ENCODE data around the gene PARP16. TPM values are rescaled to one million over a fixed set of nuclear protein-coding genes. Genes with fewer than 3 reads are reported as not detected.

PARP16 gene
- total RNA-seq, 4 donors from 2014 or later: 11.2 to 19.0 (median 14.6) TPM

GRCh38 chr15:65210770-65211481 is 75.8 kb downstream of the PARP16 start, which contains the start of gene CILP:
TSS of gene CILP (minus strand) at chr15:65211473. CDS start at chr15:65209755, 1,718 bp downstream.
- intact Hi-C loops (cut with DNase I): no loop called here
- H3K9me3 ChIP-seq: no peaks in the 10 kb centered on the region
- H3K27me3 ChIP-seq: no peaks in the 10 kb centered on the region
- no peak for DNase-seq (ENCODE audit: extremely low spot score)
- H3K36me3 ChIP-seq: no peaks in the 10 kb centered on the region
- peak within 1 kb of the TSS; percentile 11 to 30 (median 24) for H3K4me3 ChIP-seq
- peaks cover 8 to 18% (median 10%) of the 10 kb centered on the region in 4 donors for H3K4me1 ChIP-seq
- WGBS: 68% methylated on average over 6 of the region's 8 CpGs
- H3K27ac ChIP-seq (replicated peaks in 1 of 4): peak within 1 kb of the TSS in 3 of 4 donors; percentile 33 to 68 (median 43)
- TF ChIP-seq CTCF (IDR thresholded peaks at IDR 0.05): no peak
- peak in 1 of 2 donors; percentile 20 for TF ChIP-seq POLR2AphosphoS5 (IDR thresholded peaks at IDR 0.05)
- no peak for TF ChIP-seq EP300 (IDR thresholded peaks at IDR 0.05)
- no peak for TF ChIP-seq POLR2A (IDR thresholded peaks at IDR 0.05; ENCODE audit: low read depth)

GRCh38 chr15:65209701-65210643 is 76.7 kb downstream of the PARP16 start:
- Histone ChIP-seq H3K4me3 (peak overlapping the region; percentile 9 to 30 (median 24)), H3K36me3 (no peaks in the 10 kb centered on the region), H3K27ac (replicated peaks in 1 of 4) (peak overlapping the region in 3 of 4 donors; percentile 33 to 68 (median 43)), H3K27me3 (no peaks in the 10 kb centered on the region), H3K4me1 (peaks cover 8 to 18% (median 10%) of the 10 kb centered on the region in 4 donors), H3K9me3 (no peaks in the 10 kb centered on the region)
- 73% methylated on average over 15 of the region's 17 CpGs for WGBS
- intact Hi-C loops (cut with DNase I): no loop called here
- TF ChIP-seq EP300 (IDR thresholded peaks at IDR 0.05): no peak
- TF ChIP-seq POLR2A (IDR thresholded peaks at IDR 0.05; ENCODE audit: low read depth): no peak
- no peak for TF ChIP-seq POLR2AphosphoS5 (IDR thresholded peaks at IDR 0.05)
- no peak for TF ChIP-seq CTCF (IDR thresholded peaks at IDR 0.05)
- no peak for DNase-seq (ENCODE audit: extremely low spot score)

GRCh38 chr15:65208647-65209046 is 78.0 kb downstream of the PARP16 start:
- Histone ChIP-seq H3K36me3 (no peaks in the 10 kb centered on the region), H3K27ac (replicated peaks in 1 of 4) (no peak overlapping the region), H3K27me3 (no peaks in the 10 kb centered on the region), H3K9me3 (no peaks in the 10 kb centered on the region), H3K4me3 (no peak overlapping the region), H3K4me1 (peaks cover 8 to 18% (median 10%) of the 10 kb centered on the region in 4 donors)
- WGBS: 96% methylated on average over 2 of the region's 2 CpGs
- intact Hi-C loops (cut with DNase I): no loop called here
- DNase-seq (ENCODE audit: extremely low spot score): no peak
- TF ChIP-seq POLR2A (IDR thresholded peaks at IDR 0.05; ENCODE audit: low read depth): no peak
- no peak for TF ChIP-seq POLR2AphosphoS5 (IDR thresholded peaks at IDR 0.05)
- TF ChIP-seq EP300 (IDR thresholded peaks at IDR 0.05): no peak
- TF ChIP-seq CTCF (IDR thresholded peaks at IDR 0.05): no peak

Small RNA genes lying within 50 kb of the gene (small RNA-seq; reads per million reads assigned to genes)
- 0 reads per million in 3 donors for gene AC068213.1
- 8,080 to 19,823 (median 10,256) reads per million in 3 donors for gene RNU5A-1
- 1,444 to 4,075 (median 1,510) reads per million in 3 donors for gene RNU5B-1
- 0 reads per million in 3 donors for gene RNU6-686P
- gene SNORA24B: 0 to 0.19 (median 0.08) reads per million in 3 donors

Other genes starting within 250 kb of the PARP16 start
- gene SLC51B, start 241.5 kb downstream of the PARP16 start, total RNA-seq: not detected
- gene RASL12, start 218.9 kb downstream of the PARP16 start, total RNA-seq: 100 to 1,000 TPM; 123 to 216 (median 198) TPM
- under 1 TPM in 1 of 4 donors, not detected in 3; 0.17 TPM for gene KBTBD13, start 210.1 kb downstream of the PARP16 start, total RNA-seq
- 1 to 10 TPM; 1.2 to 7.5 (median 2.2) TPM for gene UBAP1L, start 171.7 kb downstream of the PARP16 start, total RNA-seq
- 10 to 100 TPM; 24.2 to 33.4 (median 25.5) TPM for gene PDCD7, start 153.1 kb downstream of the PARP16 start, total RNA-seq
- gene CLPX, start 101.5 kb downstream of the PARP16 start, total RNA-seq: 10 to 100 TPM; 37.4 to 53.2 (median 39.8) TPM
- 100 to 1,000 TPM in 2 of 4 donors, 10 to 100 TPM in 2; 40.4 to 166 (median 93.8) TPM for gene CILP, start 75.4 kb downstream of the PARP16 start, total RNA-seq
- gene RNU5A-1, start 9.2 kb upstream of the PARP16 start, total RNA-seq: not detected
- gene RNU5B-1, start 17.8 kb upstream of the PARP16 start, total RNA-seq: not detected
- gene IGDCC3, start 91.1 kb upstream of the PARP16 start, total RNA-seq: under 1 TPM in 1 of 4 donors, not detected in 3; 0.17 TPM
- 1 to 10 TPM in 3 of 4 donors, under 1 TPM in 1; 0.52 to 2.8 (median 2.2) TPM for gene IGDCC4, start 136.1 kb upstream of the PARP16 start, total RNA-seq
- 10 to 100 TPM; 33.6 to 48.6 (median 40.0) TPM for gene DPP8, start 230.8 kb upstream of the PARP16 start, total RNA-seq
- 10 to 100 TPM; 19.1 to 29.6 (median 24.8) TPM for gene HACD3, start 243.6 kb upstream of the PARP16 start, total RNA-seq

All from esophagus muscularis mucosa (tissue), 4 donors.